GM18873 (cell line): Measurements from ENCODE around the gene SRR.

Source experiments
- ATAC-seq: cut with Tn5 transposase; IDR thresholded peaks from one replicate; pipeline ENCODE4 v1.9.1; 2021; ENCODE audit warnings: mild to moderate bottlenecking, moderate library complexity, moderate number of reproducible peaks; ENCODE audit not compliant: unreplicated experiment, low FRiP score

The SRR gene

GRCh38 chr17:2337544-2338314 lies 34.0 kb downstream of the SRR start:
- no peak for ATAC-seq

GRCh38 chr17:2338315-2338657 lies 34.5 kb downstream of the SRR start:
- ATAC-seq, result no peak

- ATAC-seq, result no peak
Measured at GRCh38 chr17:2343421-2343820, 39.7 kb downstream of the SRR start.

GRCh38 chr17:2344528-2344927 lies 40.8 kb downstream of the SRR start:
- no peak for ATAC-seq

- no peak for ATAC-seq
Measured at GRCh38 chr17:2346475-2346874, 42.7 kb downstream of the SRR start.

- ATAC-seq, result no peak
Measured at GRCh38 chr17:2347805-2348685, 44.3 kb downstream of the SRR start.

GRCh38 chr17:2351269-2351668 lies 47.5 kb downstream of the SRR start:
- no peak for ATAC-seq

- ATAC-seq, result no peak
Measured at GRCh38 chr17:2354311-2354710, 50.6 kb downstream of the SRR start.

- ATAC-seq, result no peak
Measured at GRCh38 chr17:2357237-2357636, 53.5 kb downstream of the SRR start.

- ATAC-seq, result no peak
Measured at GRCh38 chr17:2357931-2358434, 54.2 kb downstream of the SRR start.

- no peak for ATAC-seq
Measured at GRCh38 chr17:2361010-2361760, 57.4 kb downstream of the SRR start.

- no peak for ATAC-seq
Measured at GRCh38 chr17:2362016-2362415, 58.3 kb downstream of the SRR start.

GRCh38 chr17:2362416-2362815 lies 58.7 kb downstream of the SRR start:
- ATAC-seq, result no peak

- no peak for ATAC-seq
Measured at GRCh38 chr17:2362881-2363280, 59.1 kb downstream of the SRR start.

- no peak for ATAC-seq
Measured at GRCh38 chr17:2363318-2363717, 59.6 kb downstream of the SRR start.

GRCh38 chr17:2363851-2364762 lies 60.4 kb downstream of the SRR start:
- ATAC-seq, result no peak

GRCh38 chr17:2364763-2365116 lies 61.0 kb downstream of the SRR start:
- no peak for ATAC-seq

GRCh38 chr17:2365132-2365531 lies 61.4 kb downstream of the SRR start:
- no peak for ATAC-seq

GRCh38 chr17:2366747-2367494 lies 63.2 kb downstream of the SRR start:
- ATAC-seq, result no peak
